ENCODE data around the gene SCARB1.

SCARB1 gene

GRCh38 chr12:124809391-124809790 lies 54.3 kb downstream of the SCARB1 start:
- Histone ChIP-seq H3K9ac (ENCODE audit: low read length) (no peak overlapping the region), H3K9me3 (ENCODE audit: low read length) (no peaks in the 10 kb centered on the region), H3K4me2 (ENCODE audit: low read length) (no peak overlapping the region), H3K36me3 (ENCODE audit: insufficient read depth, low read length) (no peaks in the 10 kb centered on the region), H3K4me1 (ENCODE audit: insufficient read depth, low read length, severe bottlenecking) (no peaks in the 10 kb centered on the region), H3K27ac (ENCODE audit: low read depth, low read length, poor library complexity, severe bottlenecking) (no peak overlapping the region), H3K4me3 (ENCODE audit: low read depth, low read length, poor library complexity, severe bottlenecking) (no peak overlapping the region), H3F3A (ENCODE audit: insufficient read depth, low read length) (no peaks in the 10 kb centered on the region), H3K27me3 (ENCODE audit: insufficient read depth, low read length) (no peaks in the 10 kb centered on the region; the same call in 1 of the 2 replicates), H3K9me2 (ENCODE audit: low read depth, low read length) (no peaks in the 10 kb centered on the region), H3K79me2 (ENCODE audit: insufficient read depth, low read length) (no peaks in the 10 kb centered on the region), H2AFZ (ENCODE audit: low read length) (no peak overlapping the region), H4K20me1 (ENCODE audit: insufficient read depth, low read length) (no peaks in the 10 kb centered on the region)
- TF ChIP-seq EZH2 (IDR thresholded peaks at IDR 0.05; ENCODE audit: borderline replicate concordance, low read length) (no peak), CTCF (IDR thresholded peaks at IDR 0.05; ENCODE audit: low read length) (no peak)

GRCh38 chr12:124808272-124808671 lies 55.4 kb downstream of the SCARB1 start:
- no peaks in the 10 kb centered on the region for H3K79me2 ChIP-seq (ENCODE audit: insufficient read depth, low read length)
- TF ChIP-seq CTCF (IDR thresholded peaks at IDR 0.05; ENCODE audit: low read length) = no peak
- no peak for TF ChIP-seq EZH2 (IDR thresholded peaks at IDR 0.05; ENCODE audit: borderline replicate concordance, low read length)
- no peaks in the 10 kb centered on the region for H3K4me1 ChIP-seq (ENCODE audit: insufficient read depth, low read length, severe bottlenecking)
- no peaks in the 10 kb centered on the region for H3K9me3 ChIP-seq (ENCODE audit: low read length)
- no peaks in the 10 kb centered on the region; the same call in 1 of the 2 replicates for H3K27me3 ChIP-seq (ENCODE audit: insufficient read depth, low read length)
- no peak overlapping the region for H3K4me2 ChIP-seq (ENCODE audit: low read length)
- H3K9me2 ChIP-seq (ENCODE audit: low read depth, low read length) = no peaks in the 10 kb centered on the region
- H3K9ac ChIP-seq (ENCODE audit: low read length) = no peak overlapping the region
- H2AFZ ChIP-seq (ENCODE audit: low read length) = no peak overlapping the region
- no peak overlapping the region for H3K27ac ChIP-seq (ENCODE audit: low read depth, low read length, poor library complexity, severe bottlenecking)
- H3K4me3 ChIP-seq (ENCODE audit: low read depth, low read length, poor library complexity, severe bottlenecking) = no peak overlapping the region
- no peaks in the 10 kb centered on the region for H3F3A ChIP-seq (ENCODE audit: insufficient read depth, low read length)
- no peaks in the 10 kb centered on the region for H4K20me1 ChIP-seq (ENCODE audit: insufficient read depth, low read length)
- H3K36me3 ChIP-seq (ENCODE audit: insufficient read depth, low read length) = no peaks in the 10 kb centered on the region

GRCh38 chr12:124805876-124806668 lies 57.6 kb downstream of the SCARB1 start:
- no peak overlapping the region for H3K4me3 ChIP-seq (ENCODE audit: low read depth, low read length, poor library complexity, severe bottlenecking)
- no peaks in the 10 kb centered on the region for H3K9me3 ChIP-seq (ENCODE audit: low read length)
- H3K27me3 ChIP-seq (ENCODE audit: insufficient read depth, low read length) = no peaks in the 10 kb centered on the region; the same call in 1 of the 2 replicates
- no peak overlapping the region for H3K4me2 ChIP-seq (ENCODE audit: low read length)
- H3K27ac ChIP-seq (ENCODE audit: low read depth, low read length, poor library complexity, severe bottlenecking) = no peak overlapping the region
- H4K20me1 ChIP-seq (ENCODE audit: insufficient read depth, low read length) = no peaks in the 10 kb centered on the region
- no peaks in the 10 kb centered on the region for H3K4me1 ChIP-seq (ENCODE audit: insufficient read depth, low read length, severe bottlenecking)
- no peaks in the 10 kb centered on the region for H3F3A ChIP-seq (ENCODE audit: insufficient read depth, low read length)
- no peak overlapping the region for H3K9ac ChIP-seq (ENCODE audit: low read length)
- no peaks in the 10 kb centered on the region for H3K79me2 ChIP-seq (ENCODE audit: insufficient read depth, low read length)
- no peak overlapping the region for H2AFZ ChIP-seq (ENCODE audit: low read length)
- H3K9me2 ChIP-seq (ENCODE audit: low read depth, low read length) = no peaks in the 10 kb centered on the region
- TF ChIP-seq EZH2 (IDR thresholded peaks at IDR 0.05; ENCODE audit: borderline replicate concordance, low read length) (no peak), CTCF (IDR thresholded peaks at IDR 0.05; ENCODE audit: low read length) (no peak)
- H3K36me3 ChIP-seq (ENCODE audit: insufficient read depth, low read length) = no peaks in the 10 kb centered on the region
